Measurements from ENCODE around the gene NRXN3. TPM values are rescaled to one million over a fixed set of nuclear protein-coding genes. Genes with fewer than 3 reads are reported as not detected.

The NRXN3 gene
- total and polyA plus RNA-seq, 2 experiments from 2014 or later, result 0.08 to 0.11 TPM

DNA sequence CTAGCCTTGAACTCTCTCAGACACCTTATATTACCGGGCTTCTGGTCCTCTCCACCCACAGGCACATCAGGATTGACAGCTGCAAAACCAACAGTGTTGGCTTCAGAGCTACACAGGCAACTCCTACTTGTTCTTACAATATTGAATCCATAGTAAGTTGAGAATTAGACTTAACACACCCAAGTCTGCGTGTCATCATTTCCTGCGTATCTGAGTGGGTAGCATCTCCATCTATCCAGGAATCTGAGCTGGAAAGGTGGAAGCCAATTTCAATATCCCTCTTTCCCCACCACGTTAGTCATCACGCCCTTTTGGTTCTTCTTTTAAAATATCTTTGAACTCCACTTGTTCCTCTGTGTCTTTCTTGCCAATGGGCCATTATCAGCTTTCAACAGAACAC lies 37.2 kb downstream of the NRXN3 start:
- no peaks in the 10 kb centered on the region for H3K79me2 ChIP-seq (ENCODE audit: insufficient read depth)
- no peak overlapping the region for H3K4me3 ChIP-seq
- no peak overlapping the region for H2AFZ ChIP-seq
- H3K27me3 ChIP-seq (replicated peaks; ENCODE audit: insufficient read depth), result no peaks in the 10 kb centered on the region
- DNase-seq, result no peak
- WGBS, 2 experiments (ENCODE audit: low coverage in 1 of 2, low lambda C conversion rate in 2 of 2, missing lambda C conversion rate in 2 of 2), result 25 to 28% methylated on average over 5 of the region's 5 CpGs
- TF ChIP-seq EZH2 (IDR thresholded peaks at IDR 0.05; ENCODE audit: insufficient read depth, poor library complexity, severe bottlenecking) (no peak), EZH2phosphoT487 (IDR thresholded peaks at IDR 0.05; ENCODE audit: insufficient read depth, low read depth) (no peak)
- H3K4me1 ChIP-seq (ENCODE audit: insufficient read depth), result no peaks in the 10 kb centered on the region
- H3K4me2 ChIP-seq (ENCODE audit: unreplicated experiment), result no peak overlapping the region
- no peaks in the 10 kb centered on the region for H4K20me1 ChIP-seq (ENCODE audit: insufficient read depth)
- no peaks in the 10 kb centered on the region for H3K9me2 ChIP-seq (ENCODE audit: insufficient read depth)
- H3K9me3 ChIP-seq (ENCODE audit: low read depth), result no peaks in the 10 kb centered on the region
- H3K9ac ChIP-seq, result no peak overlapping the region
- H3K36me3 ChIP-seq (ENCODE audit: low read depth), result no peaks in the 10 kb centered on the region
- H3K27ac ChIP-seq, result no peak overlapping the region
- in situ Hi-C loops (cut with MboI), result no loop called here
- no peaks in the 10 kb centered on the region for H3F3A ChIP-seq (ENCODE audit: insufficient read depth)

DNA sequence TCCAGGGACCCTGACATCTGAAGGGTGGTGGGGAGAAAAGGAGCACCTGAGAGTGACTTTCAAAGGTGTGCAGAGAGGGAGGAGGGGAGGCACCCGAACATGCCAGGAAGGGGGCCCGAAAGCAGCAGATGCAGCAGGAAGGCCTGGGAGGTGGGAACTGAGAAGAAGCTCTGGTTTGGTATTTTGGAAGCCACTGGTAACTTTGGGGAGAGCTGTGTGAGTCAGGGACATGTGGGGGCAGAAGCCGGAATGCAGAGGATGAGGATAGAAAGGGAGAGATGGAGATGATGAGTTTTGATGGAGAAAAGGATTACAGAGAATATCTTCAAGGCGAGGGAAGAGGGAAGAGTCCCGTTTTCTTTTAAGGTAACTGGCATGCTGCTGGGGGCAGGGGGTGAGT lies 50.1 kb downstream of the NRXN3 start:
- no peaks in the 10 kb centered on the region for H3K79me2 ChIP-seq (ENCODE audit: insufficient read depth)
- H3K4me1 ChIP-seq (ENCODE audit: insufficient read depth), result no peaks in the 10 kb centered on the region
- TF ChIP-seq EZH2phosphoT487 (IDR thresholded peaks at IDR 0.05; ENCODE audit: insufficient read depth, low read depth), result no peak
- TF ChIP-seq EZH2 (IDR thresholded peaks at IDR 0.05; ENCODE audit: insufficient read depth, poor library complexity, severe bottlenecking), result no peak
- no peaks in the 10 kb centered on the region for H3K9me3 ChIP-seq (ENCODE audit: low read depth)
- H3K36me3 ChIP-seq (ENCODE audit: low read depth), result no peaks in the 10 kb centered on the region
- no peaks in the 10 kb centered on the region for H3K27me3 ChIP-seq (replicated peaks; ENCODE audit: insufficient read depth)
- H3F3A ChIP-seq (ENCODE audit: insufficient read depth), result no peaks in the 10 kb centered on the region
- H4K20me1 ChIP-seq (ENCODE audit: insufficient read depth), result no peaks in the 10 kb centered on the region
- H3K4me2 ChIP-seq (ENCODE audit: unreplicated experiment), result no peak overlapping the region
- H3K4me3 ChIP-seq, result no peak overlapping the region
- no peak for DNase-seq
- in situ Hi-C loops (cut with MboI), result no loop called here
- no peak overlapping the region for H3K27ac ChIP-seq
- H3K9me2 ChIP-seq (ENCODE audit: insufficient read depth), result no peaks in the 10 kb centered on the region
- no peak overlapping the region for H2AFZ ChIP-seq
- no peak overlapping the region for H3K9ac ChIP-seq
- WGBS, 2 experiments (ENCODE audit: low coverage in 1 of 2, low lambda C conversion rate in 2 of 2, missing lambda C conversion rate in 2 of 2), result 9 to 19% methylated on average over 5 of the region's 5 CpGs

DNA sequence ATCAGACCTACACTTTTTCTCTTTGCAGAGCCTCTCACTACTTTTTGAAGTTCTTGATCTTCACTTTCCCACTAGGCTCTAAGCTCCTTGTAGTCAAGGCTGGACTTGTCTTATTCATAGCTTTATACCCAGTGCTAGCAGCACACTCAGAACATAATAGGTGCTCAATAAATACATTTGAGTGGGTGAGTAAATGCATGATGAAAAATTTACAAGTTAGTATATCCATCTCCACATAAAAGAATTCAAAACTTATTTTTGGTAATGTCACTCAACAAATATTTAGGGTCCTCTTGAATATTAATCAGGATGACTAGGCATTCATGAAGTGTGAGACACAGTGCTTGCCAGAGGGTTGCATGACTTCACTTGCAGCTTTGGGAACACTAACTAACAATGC lies 52.6 kb downstream of the NRXN3 start:
- Histone ChIP-seq H3K36me3 (ENCODE audit: low read depth) (no peaks in the 10 kb centered on the region), H2AFZ (no peak overlapping the region), H3K4me1 (ENCODE audit: insufficient read depth) (no peaks in the 10 kb centered on the region), H3K4me3 (no peak overlapping the region), H3K9ac (no peak overlapping the region), H3K27ac (no peak overlapping the region), H3F3A (ENCODE audit: insufficient read depth) (no peaks in the 10 kb centered on the region), H3K27me3 (replicated peaks; ENCODE audit: insufficient read depth) (no peaks in the 10 kb centered on the region), H3K9me3 (ENCODE audit: low read depth) (no peaks in the 10 kb centered on the region), H3K4me2 (ENCODE audit: unreplicated experiment) (no peak overlapping the region), H4K20me1 (ENCODE audit: insufficient read depth) (no peaks in the 10 kb centered on the region), H3K9me2 (ENCODE audit: insufficient read depth) (no peaks in the 10 kb centered on the region), H3K79me2 (ENCODE audit: insufficient read depth) (no peaks in the 10 kb centered on the region)
- in situ Hi-C loops (cut with MboI), result no loop called here
- TF ChIP-seq EZH2phosphoT487 (IDR thresholded peaks at IDR 0.05; ENCODE audit: insufficient read depth, low read depth) (no peak), EZH2 (IDR thresholded peaks at IDR 0.05; ENCODE audit: insufficient read depth, poor library complexity, severe bottlenecking) (no peak)
- no peak for DNase-seq

DNA sequence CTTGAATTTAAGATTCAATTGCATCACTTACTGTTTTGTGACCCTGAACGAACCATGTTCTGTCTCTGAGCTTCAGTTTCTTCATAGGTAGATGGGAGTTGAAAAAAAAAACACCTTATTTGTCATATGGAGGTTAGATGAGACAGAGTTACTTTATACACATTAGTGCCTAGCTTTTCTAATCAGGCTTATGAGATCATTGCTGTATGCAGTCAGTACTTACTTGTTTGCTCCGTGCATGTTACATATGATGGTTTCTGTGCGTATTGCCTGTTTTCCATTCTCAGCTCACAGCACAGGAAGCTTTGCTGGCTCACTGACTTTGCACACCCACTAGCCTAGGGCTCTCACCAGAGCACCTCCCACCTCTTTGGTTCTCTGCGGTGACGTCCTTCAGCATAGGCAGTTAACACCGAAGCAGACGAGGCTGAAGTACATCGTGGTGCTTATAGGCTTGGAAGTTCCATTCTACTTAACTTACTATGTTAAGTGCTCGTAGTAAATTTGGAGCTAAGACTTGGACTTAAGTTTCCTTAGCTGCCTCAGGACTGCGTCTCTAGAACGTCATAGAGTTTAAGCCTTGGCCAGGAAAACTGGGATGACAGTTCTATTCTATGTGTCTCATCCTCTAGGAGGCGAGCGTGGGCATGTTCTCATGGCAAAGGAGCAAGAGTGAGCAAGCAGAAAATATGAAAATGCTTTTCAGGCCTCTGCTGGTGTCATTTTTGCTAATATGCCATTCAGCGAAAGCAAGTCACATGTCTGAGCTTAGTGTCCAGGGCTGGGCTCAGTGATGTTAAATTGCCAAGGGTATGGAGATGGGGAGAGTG lies 57.3 kb downstream of the NRXN3 start:
- in situ Hi-C loops (cut with MboI), result no loop called here
- 32 to 33% methylated on average over 14 of the region's 14 CpGs for WGBS, 2 experiments (ENCODE audit: low coverage in 1 of 2, low lambda C conversion rate in 2 of 2, missing lambda C conversion rate in 2 of 2)
- Histone ChIP-seq H3K9ac (no peak overlapping the region), H4K20me1 (ENCODE audit: insufficient read depth) (no peaks in the 10 kb centered on the region), H3K9me2 (ENCODE audit: insufficient read depth) (no peaks in the 10 kb centered on the region), H3F3A (ENCODE audit: insufficient read depth) (no peaks in the 10 kb centered on the region), H3K4me3 (no peak overlapping the region), H3K27me3 (replicated peaks; ENCODE audit: insufficient read depth) (no peaks in the 10 kb centered on the region; the same call in 1 of the 2 replicates), H3K4me2 (ENCODE audit: unreplicated experiment) (no peak overlapping the region), H3K79me2 (ENCODE audit: insufficient read depth) (no peaks in the 10 kb centered on the region), H3K36me3 (ENCODE audit: low read depth) (no peaks in the 10 kb centered on the region), H2AFZ (no peak overlapping the region), H3K27ac (no peak overlapping the region), H3K4me1 (ENCODE audit: insufficient read depth) (no peaks in the 10 kb centered on the region), H3K9me3 (ENCODE audit: low read depth) (no peaks in the 10 kb centered on the region)
- DNase-seq, result peak; percentile 33
- TF ChIP-seq EZH2phosphoT487 (IDR thresholded peaks at IDR 0.05; ENCODE audit: insufficient read depth, low read depth) (no peak), EZH2 (IDR thresholded peaks at IDR 0.05; ENCODE audit: insufficient read depth, poor library complexity, severe bottlenecking) (no peak)
